ENCODE data around the gene IER5L. TPM values are rescaled to one million over a fixed set of nuclear protein-coding genes. Genes with fewer than 3 reads are reported as not detected.

The IER5L gene
- total and polyA plus RNA-seq, 2 of the 8 experiments (the other 6 are each of a cell fraction or from before 2014, with no cell fraction given) = 0.65 to 1.0 TPM

DNA sequence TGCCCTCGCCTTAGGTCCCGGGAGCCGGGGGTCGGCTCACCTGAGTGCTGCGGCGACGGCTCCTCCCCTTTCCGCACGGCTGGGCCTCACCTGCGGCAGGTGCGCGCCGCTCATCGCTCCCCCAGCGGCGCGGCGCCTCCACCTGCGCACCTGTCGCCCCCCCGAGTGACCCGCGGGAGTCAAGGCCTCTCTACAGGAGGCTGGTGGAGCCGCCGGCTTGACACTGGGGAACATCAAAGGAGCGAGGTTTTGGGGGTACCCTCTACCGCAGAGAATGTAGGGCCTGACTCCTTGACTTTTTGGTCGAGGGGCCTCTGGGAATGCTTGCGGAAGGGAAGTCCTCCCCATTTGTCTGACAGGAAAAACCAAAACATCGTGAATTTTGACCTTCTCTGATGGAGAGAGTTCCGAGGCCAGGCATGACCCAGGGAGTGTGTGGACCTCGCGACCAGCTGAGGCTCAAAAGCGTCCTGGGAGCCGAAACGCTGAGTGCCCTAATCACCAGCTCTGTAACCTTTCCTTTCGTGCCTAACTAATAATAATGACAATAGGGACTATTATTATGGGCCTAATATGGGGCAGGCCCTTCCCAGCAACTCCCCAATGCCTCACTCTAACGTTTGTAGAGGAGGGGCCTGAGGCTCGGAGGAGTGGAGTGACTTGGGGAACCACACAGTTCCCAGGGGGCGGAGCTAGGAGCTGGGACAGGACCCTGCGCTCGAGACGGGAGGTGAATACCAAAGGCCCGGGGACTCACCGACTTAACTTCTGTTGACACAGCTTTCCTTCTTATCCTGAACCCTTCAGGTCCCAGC, 714 bp upstream of the IER5L start (continued):
- TF ChIP-seq, protein P1, sequence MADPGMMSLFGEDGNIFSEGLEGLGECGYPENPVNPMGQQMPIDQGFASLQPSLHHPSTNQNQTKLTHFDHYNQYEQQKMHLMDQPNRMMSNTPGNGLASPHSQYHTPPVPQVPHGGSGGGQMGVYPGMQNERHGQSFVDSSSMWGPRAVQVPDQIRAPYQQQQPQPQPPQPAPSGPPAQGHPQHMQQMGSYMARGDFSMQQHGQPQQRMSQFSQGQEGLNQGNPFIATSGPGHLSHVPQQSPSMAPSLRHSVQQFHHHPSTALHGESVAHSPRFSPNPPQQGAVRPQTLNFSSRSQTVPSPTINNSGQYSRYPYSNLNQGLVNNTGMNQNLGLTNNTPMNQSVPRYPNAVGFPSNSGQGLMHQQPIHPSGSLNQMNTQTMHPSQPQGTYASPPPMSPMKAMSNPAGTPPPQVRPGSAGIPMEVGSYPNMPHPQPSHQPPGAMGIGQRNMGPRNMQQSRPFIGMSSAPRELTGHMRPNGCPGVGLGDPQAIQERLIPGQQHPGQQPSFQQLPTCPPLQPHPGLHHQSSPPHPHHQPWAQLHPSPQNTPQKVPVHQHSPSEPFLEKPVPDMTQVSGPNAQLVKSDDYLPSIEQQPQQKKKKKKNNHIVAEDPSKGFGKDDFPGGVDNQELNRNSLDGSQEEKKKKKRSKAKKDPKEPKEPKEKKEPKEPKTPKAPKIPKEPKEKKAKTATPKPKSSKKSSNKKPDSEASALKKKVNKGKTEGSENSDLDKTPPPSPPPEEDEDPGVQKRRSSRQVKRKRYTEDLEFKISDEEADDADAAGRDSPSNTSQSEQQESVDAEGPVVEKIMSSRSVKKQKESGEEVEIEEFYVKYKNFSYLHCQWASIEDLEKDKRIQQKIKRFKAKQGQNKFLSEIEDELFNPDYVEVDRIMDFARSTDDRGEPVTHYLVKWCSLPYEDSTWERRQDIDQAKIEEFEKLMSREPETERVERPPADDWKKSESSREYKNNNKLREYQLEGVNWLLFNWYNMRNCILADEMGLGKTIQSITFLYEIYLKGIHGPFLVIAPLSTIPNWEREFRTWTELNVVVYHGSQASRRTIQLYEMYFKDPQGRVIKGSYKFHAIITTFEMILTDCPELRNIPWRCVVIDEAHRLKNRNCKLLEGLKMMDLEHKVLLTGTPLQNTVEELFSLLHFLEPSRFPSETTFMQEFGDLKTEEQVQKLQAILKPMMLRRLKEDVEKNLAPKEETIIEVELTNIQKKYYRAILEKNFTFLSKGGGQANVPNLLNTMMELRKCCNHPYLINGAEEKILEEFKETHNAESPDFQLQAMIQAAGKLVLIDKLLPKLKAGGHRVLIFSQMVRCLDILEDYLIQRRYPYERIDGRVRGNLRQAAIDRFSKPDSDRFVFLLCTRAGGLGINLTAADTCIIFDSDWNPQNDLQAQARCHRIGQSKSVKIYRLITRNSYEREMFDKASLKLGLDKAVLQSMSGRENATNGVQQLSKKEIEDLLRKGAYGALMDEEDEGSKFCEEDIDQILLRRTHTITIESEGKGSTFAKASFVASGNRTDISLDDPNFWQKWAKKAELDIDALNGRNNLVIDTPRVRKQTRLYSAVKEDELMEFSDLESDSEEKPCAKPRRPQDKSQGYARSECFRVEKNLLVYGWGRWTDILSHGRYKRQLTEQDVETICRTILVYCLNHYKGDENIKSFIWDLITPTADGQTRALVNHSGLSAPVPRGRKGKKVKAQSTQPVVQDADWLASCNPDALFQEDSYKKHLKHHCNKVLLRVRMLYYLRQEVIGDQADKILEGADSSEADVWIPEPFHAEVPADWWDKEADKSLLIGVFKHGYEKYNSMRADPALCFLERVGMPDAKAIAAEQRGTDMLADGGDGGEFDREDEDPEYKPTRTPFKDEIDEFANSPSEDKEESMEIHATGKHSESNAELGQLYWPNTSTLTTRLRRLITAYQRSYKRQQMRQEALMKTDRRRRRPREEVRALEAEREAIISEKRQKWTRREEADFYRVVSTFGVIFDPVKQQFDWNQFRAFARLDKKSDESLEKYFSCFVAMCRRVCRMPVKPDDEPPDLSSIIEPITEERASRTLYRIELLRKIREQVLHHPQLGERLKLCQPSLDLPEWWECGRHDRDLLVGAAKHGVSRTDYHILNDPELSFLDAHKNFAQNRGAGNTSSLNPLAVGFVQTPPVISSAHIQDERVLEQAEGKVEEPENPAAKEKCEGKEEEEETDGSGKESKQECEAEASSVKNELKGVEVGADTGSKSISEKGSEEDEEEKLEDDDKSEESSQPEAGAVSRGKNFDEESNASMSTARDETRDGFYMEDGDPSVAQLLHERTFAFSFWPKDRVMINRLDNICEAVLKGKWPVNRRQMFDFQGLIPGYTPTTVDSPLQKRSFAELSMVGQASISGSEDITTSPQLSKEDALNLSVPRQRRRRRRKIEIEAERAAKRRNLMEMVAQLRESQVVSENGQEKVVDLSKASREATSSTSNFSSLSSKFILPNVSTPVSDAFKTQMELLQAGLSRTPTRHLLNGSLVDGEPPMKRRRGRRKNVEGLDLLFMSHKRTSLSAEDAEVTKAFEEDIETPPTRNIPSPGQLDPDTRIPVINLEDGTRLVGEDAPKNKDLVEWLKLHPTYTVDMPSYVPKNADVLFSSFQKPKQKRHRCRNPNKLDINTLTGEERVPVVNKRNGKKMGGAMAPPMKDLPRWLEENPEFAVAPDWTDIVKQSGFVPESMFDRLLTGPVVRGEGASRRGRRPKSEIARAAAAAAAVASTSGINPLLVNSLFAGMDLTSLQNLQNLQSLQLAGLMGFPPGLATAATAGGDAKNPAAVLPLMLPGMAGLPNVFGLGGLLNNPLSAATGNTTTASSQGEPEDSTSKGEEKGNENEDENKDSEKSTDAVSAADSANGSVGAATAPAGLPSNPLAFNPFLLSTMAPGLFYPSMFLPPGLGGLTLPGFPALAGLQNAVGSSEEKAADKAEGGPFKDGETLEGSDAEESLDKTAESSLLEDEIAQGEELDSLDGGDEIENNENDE (IDR thresholded peaks at IDR 0.05; ENCODE audit: insufficient replicate concordance, low read length) = no peak
- TF ChIP-seq NRF1 (IDR thresholded peaks at IDR 0.05; ENCODE audit: low read depth, low read length) = no peak
- no peak for TF ChIP-seq RNF2 (IDR thresholded peaks at IDR 0.05; ENCODE audit: borderline replicate concordance, low read depth, low read length, missing control alignments, poor library complexity, severe bottlenecking)
- no peak for TF ChIP-seq CEBPB (IDR thresholded peaks at IDR 0.05; ENCODE audit: low read depth, low read length)
- TF ChIP-seq POLR2A (IDR thresholded peaks at IDR 0.05; ENCODE audit: control extremely low read depth in 1 of 2, low read depth in 2 of 2, low read length in 2 of 2) = no peak
- TF ChIP-seq SRF (IDR thresholded peaks at IDR 0.05; ENCODE audit: low read depth, low read length) = no peak
- no peak for TF ChIP-seq RFX5 (IDR thresholded peaks at IDR 0.05; ENCODE audit: borderline replicate concordance, low read depth, low read length)
- TF ChIP-seq POLR2AphosphoS5 (IDR thresholded peaks at IDR 0.05; ENCODE audit: low read depth, low read length) = peak; percentile 98
- TF ChIP-seq ASH2L (IDR thresholded peaks at IDR 0.05; ENCODE audit: low read length) = no peak
- TF ChIP-seq BRCA1 (IDR thresholded peaks at IDR 0.05; ENCODE audit: low read depth, low read length) = no peak
